Adipose tissue (tissue), 3 donors: ENCODE measurements around the gene CDCP1. TPM values are rescaled to one million over a fixed set of nuclear protein-coding genes. Genes with fewer than 3 reads are reported as not detected.
"Not testable (repeated sequence)": the region's sequence is repeated elsewhere in the genome, so short reads cannot be mapped to it uniquely, and the experiment has no call there.

Source experiments
- H3K27ac ChIP-seq: one replicate; pipeline ENCODE4 v1.5.1; 2013; ENCODE audit warnings: low read depth, low read length
- WGBS, 3 donors: extraction: QIAGEN DNeasy Blood & Tissue Kit; methylation state at CpG; one replicate each; pipeline ENCODE4 v1.1.7; 2013; 5-methylcytosine and 5-hydroxymethylcytosine counted together
- polyA plus RNA-seq, 3 donors: library from polyadenylated mRNA; stranded (reverse); fragments of 200-250 nt; gene quantifications; one replicate each; pipeline ENCODE4 v1.2.3, GENCODE V29; 2013
- donor health status: healthy with polysubstance abuse.
- donor health status: Bipolar disorder and iron deficiency.
- donor health status: healthy.

The CDCP1 gene
- polyA plus RNA-seq, 3 donors = 0.34 to 4.6 (median 1.8) TPM

DNA sequence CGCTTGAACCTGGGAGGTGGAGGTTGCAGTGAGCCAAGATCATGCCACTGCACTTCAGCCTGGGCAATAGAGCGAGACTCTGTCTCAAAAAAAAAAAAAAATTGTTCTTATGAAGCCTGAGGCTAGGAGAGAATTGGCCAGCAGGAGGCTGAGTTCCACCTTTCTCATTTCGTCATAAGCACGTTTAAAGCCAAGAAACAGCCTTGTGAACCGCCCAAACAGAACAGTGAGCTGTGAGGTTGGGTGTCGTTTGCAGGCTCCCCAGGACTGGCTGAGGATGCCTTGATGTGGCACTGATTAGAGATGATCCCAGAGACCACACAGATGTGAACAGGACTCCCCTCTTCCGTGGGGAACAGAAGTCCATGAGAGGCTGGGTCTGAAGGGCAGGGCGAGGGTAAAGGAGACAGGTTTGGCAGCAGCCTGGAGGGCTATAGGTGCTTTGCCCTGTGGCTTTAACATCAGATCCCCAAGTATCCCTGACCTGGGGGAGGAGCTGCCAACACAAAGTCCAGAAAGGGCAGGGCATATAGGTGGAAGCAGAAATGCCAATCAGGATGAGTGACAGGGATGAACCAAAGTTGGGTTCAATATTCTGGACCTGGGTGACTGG lies 67.2 kb downstream of the CDCP1 start:
- whole genome bisulfite sequencing, 3 donors = 55 to 72% (median 69%) methylated on average over 8 of the region's 8 CpGs
- H3K27ac ChIP-seq = no peak overlapping the region

DNA sequence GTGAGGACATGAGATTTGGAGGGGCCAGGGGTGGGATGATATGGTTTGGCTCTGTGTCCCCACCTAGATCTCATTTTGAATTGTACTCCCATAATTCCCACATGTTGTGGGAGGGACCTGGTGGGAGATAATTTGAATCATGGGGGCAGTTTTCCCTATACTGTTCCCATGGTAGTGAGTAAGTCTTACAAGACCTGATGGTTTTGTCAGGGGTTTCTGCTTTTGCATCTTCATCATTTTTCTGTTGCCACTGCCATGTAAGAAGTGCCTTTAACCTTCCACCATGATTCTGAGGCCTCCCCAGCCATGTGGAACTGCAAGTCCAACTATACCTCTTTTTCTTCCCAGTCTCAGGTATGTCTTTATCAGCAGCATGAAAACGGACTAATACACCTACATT lies 67.9 kb downstream of the CDCP1 start:
- 38 to 90% (median 45%) methylated on average over 1 of the region's 1 CpG for WGBS, 3 donors
- not testable (repeated sequence) for H3K27ac ChIP-seq

DNA sequence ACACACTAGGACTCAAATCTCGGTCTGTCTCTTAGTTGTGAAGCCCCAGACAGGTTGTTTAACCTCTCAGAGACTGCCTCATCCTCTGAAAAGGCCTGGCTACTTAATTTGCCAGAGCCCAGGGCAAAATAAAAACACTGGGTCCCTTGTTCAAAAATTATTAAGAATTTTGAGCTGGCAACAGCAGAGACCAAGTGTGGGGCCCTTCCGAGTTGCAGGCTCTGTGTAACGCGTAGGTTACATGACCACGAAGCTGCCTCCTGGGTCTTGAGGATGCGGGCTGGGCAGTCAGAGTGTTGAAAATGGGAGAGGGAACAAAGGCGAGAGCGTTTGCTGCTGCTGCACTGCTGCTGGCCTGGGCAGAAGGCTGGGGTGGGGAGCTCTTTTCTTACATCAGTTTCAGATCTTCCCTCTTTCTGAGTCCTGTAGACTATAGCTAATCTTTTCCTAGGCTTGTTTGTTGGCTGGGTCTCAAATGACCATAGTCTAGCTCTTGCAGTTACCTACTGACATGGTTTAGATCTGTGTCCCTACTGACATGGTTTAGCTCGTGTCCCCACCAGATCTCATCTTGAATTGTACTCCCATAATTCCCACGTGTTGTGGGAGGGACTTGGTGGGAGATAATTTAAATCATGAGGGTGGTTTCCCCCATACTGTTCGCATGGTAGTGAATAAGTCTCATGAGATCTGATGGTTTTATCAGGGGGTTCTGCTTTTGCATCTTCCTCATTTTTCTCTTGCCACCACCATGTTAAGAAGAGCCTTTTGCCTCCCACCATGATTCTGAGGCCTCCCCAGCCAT lies 70.2 kb downstream of the CDCP1 start:
- 78 to 83% (median 82%) methylated on average over 11 of the region's 11 CpGs for WGBS, 3 donors
- no peak overlapping the region for H3K27ac ChIP-seq

DNA sequence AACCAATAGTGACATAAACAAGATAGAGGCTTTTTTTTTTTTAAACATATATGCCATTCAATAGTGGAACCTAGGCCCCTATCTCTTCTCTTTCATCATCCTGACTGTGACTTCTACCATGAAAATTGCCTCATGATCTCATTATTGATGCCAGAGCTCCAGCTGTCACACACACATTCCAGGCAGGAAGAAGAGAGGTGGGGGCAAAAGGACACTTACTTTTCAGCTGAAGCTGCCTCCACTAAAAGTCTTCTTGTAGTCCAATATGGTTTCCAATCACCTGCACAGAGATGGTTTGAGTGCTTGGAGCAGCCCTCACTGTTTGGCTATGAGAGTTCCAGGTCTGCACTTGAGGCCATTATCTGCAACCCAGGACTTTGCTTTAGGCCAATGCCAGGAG lies 75.1 kb downstream of the CDCP1 start:
- no peak overlapping the region for H3K27ac ChIP-seq

DNA sequence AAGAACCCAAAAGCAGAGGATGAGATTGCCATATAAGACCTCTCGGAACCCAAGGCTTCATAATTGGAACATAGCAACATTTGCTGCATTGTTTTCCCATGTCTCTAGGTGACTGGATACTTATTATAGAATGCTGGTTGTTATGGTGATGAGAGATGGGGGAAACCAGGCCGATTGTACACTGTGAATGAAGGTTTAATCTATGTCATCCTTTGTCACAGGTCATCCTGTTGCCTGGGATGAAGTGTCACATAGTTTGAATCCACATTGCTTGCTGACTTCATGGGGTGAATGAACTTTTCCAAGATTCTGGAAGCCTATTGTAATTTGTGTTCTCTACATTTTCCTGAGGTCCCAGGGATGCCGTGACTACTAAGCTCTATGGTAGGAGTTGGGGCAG lies 78.2 kb downstream of the CDCP1 start:
- no peak overlapping the region for H3K27ac ChIP-seq
- WGBS, 3 donors = 77 to 84% (median 82%) methylated on average over 3 of the region's 3 CpGs

DNA sequence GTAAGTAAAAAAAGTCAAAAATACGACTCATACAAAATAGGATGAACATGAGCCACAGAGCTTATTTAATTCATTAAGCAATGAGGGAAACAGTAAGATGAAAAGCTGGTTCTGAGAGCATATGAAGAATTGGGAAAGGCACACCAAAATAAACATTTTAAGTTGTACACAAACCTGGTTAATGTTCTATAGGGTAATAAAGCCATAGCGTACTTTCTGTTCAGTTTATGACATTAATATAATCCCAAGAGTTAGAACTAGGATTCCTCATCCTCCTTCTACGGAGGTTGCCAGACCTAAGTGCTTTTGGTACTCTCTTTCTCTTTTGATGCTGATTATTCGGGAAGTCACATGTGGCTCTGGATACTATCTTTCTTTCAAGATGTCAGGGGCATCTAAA lies 78.7 kb downstream of the CDCP1 start:
- 72 to 78% (median 77%) methylated on average over 3 of the region's 4 CpGs for WGBS, 3 donors
- no peak overlapping the region for H3K27ac ChIP-seq

DNA sequence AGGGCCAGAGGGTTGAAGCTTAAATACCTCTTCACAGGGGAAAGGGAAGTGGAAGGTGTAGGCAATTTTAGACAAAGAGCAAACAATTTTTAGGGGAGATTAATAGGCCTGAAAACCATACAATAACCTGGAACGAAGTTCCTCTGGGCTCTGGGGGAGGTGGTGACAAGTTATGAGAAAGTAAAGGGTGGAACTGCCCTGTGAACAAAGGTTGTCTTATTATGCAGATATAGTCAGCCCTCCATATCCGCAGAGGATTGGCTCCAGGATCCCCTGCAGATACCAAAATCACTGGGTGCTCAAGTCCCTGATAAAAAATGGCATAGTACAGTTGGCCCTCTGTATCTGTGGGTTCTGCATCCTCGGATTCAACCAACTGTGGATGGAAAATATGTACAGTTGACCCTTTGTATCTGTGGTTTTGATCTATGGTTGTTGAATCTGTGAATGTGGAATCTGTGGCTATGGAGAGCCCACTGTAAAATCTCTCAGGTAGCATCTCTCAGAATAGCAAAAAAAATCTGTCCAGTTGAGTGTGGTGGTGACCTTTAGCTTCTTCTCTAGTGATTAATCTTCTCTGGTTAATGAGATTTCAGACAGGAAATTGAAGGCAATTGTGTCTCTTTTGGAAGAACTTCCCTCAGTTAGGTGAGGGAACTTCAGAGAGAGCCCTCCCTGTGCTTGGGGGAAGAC lies 79.9 kb downstream of the CDCP1 start:
- H3K27ac ChIP-seq = no peak overlapping the region
- WGBS, 3 donors = 80 to 99% (median 94%) methylated on average over 3 of the region's 3 CpGs

DNA sequence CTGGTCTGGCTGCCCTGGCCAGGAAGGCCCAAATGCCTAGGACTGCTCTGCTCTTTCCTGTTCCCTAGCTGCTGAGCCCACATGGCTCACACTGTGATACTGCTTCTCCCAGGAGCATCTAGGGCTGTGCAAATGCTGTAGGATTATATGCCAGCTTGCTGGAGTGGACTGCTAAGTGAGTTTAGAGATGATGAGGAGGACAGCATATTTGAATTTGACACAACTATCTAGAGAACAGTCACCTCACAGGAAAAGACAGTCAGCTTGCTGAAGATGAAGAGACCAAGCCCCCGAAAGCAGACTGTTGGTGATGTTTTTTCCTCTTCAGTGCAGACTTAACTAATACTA lies 80.8 kb downstream of the CDCP1 start:
- 97 to 100% (median 98%) methylated on average over 1 of the region's 1 CpG for WGBS, 3 donors
- H3K27ac ChIP-seq = no peak overlapping the region

DNA sequence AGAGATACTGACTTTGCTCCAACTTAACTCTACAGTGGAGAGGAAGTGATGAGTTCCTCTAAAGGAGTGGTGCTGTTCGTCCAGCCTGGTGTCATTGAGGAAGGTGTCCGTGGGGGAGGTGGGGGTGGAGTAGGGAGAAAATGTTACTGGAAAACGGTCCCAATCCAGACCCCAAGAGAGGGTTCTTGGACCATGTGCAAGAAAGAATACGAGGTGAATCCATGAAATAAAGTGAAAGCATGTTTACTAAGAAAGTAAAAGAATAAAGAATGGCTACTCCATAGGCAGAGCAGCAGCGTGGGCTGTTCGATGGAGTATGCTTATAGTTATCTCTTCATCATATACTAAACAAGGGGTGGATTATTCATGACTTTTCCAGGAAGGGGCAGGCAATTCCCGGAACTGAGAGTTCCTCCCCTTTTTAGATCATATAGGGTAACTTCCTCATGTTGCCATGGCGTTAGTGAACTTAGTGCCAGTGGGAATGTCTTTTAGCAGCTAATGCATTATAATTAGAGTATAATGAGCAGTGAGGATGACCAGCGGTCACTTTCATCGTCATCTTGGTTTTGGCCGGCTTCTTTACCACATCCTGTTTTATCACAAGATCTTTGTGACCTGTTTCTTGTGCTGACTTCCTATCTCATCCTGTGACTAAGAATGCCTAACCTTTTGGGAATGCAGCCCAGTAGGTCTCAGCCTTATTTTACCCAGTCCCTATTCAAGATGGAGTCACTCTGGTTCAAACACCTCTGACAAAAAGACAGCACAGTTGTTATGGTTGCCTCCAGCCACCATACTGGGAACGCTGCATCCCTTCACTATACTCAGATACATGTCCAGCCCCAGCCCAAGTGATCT lies 81.4 kb downstream of the CDCP1 start:
- H3K27ac ChIP-seq = no peak overlapping the region
- WGBS, 3 donors = 27 to 65% (median 32%) methylated on average over 12 of the region's 12 CpGs

DNA sequence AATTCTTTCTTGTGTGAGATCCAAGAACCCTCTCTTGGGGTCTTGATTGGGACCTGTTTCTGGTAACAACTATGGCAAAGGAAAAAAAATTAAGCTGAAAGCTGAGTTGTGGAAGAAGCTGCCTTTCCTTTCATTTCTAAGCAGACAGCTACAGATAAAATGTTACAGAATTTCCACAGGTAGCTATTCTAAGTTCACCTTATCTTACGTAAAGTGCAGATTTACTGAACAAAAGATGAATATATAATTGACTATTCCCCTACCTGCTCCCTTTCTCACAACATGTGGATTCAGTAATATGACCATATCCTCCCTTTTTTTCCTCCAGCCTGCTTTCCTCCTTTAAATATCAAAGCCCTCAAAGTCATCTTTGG lies 83.5 kb downstream of the CDCP1 start:
- 81 to 98% (median 91%) methylated on average over 1 of the region's 1 CpG for WGBS, 3 donors
- no peak overlapping the region for H3K27ac ChIP-seq

DNA sequence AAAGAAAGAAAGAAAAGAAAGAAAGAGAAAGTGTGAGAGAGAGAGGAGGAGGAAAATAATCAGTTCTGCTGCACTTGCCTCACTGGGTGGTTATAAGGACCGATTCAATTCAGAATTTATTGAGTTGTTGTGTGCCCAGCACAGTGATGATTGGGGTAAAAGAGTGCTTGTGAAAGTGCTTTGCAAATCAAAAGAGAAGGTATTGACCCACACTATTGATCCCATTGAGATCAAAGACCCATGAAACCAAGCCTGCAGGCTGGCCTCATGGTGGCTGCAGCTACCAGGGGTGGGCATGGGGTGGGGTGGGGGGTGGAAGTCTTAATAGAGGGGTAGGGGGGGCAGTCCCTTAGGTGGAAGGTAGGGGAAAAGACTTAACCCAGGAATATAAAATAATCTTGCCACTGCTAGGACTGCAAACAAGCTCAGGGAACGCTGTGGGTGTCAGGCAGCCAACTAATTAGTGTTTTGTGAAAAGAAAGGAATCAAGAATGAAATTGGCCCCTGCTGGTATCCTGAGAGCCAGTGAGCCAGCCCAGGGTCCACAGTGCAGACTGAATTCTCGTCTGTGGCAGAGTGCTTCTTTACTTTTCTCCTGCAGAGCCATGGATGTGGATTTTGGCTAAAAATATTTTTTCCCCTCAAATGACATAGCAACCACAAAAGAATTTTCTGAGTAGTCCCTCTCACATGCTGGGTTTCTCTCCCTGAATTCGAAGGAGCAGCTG lies 85.8 kb downstream of the CDCP1 start:
- H3K27ac ChIP-seq = no peak overlapping the region
- 61 to 79% (median 78%) methylated on average over 4 of the region's 4 CpGs for WGBS, 3 donors

DNA sequence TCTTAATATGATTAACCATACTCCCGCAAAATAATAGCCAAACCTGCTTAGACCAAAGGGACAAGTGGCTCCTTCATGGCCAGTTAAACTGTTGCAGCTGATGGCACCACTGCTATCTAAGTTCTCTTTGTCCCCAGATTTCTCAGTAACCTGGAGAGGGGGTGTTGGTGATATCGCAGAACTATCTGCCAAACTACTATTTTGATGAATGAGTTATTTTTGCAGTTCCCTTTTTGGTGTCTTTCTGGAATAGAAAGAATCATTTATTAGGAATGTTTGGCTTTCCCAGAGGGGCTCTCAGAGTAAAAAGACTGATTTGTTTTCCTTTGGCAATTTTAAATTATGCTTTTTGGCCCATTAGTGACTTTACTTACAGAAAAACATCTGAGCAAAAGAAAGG lies 87.0 kb downstream of the CDCP1 start:
- no peak overlapping the region for H3K27ac ChIP-seq
- WGBS, 3 donors = 69 to 89% (median 80%) methylated on average over 2 of the region's 2 CpGs

DNA sequence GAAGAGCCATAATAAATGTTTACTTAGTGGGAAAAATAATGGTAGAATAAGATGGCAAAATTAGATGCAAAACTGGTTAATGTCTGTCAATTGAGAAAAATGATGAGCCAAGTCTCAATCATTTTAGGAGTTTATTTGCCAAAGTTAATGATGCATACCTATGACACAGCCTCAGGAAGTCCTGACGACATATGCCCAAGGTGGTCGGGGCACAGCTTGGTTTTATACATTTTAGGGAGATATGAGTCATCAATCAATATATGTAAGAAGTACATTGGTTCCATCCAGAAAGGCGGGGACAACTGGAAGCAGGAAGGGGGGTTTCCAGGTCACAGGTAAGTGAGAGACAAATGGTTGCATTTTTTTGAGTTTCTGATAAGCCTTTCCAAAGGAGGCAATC lies 88.6 kb downstream of the CDCP1 start:
- 85 to 90% (median 89%) methylated on average over 3 of the region's 3 CpGs for WGBS, 3 donors
- H3K27ac ChIP-seq = no peak overlapping the region

DNA sequence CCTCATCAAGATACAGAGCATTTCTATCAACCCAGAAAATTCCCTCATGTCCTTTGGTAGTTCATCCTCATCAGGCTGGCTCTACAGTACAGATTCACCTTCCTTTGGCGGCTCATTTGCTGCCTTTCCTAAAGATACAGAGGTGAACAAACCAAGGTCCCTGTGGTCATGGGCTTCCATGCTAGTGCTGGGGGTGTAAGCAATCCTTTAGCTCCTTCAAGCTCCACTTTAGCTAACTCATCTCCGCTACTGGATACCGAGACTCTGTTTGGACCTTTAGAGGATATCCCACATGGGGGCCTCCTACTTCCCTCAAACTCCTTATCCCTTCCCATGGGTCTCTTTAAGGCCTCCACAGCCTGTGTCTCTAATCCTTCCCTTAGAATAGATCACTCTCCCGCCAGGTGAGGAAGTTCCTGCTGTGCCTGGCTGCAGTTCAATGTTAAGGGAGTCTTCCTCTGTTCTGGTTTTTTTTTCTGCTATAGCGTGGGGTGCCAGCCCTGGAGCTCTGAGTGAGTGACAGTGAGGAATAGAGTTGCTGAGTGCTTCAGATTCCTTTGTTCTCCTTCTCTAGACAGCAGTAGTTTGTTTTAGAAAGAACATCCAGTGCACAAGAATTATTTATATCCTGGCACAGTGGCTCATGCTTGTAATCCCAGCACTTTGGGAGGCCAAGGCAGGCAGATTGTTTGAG lies 89.4 kb downstream of the CDCP1 start:
- H3K27ac ChIP-seq = no peak overlapping the region
- WGBS, 3 donors = 68 to 79% (median 68%) methylated on average over 5 of the region's 5 CpGs

DNA sequence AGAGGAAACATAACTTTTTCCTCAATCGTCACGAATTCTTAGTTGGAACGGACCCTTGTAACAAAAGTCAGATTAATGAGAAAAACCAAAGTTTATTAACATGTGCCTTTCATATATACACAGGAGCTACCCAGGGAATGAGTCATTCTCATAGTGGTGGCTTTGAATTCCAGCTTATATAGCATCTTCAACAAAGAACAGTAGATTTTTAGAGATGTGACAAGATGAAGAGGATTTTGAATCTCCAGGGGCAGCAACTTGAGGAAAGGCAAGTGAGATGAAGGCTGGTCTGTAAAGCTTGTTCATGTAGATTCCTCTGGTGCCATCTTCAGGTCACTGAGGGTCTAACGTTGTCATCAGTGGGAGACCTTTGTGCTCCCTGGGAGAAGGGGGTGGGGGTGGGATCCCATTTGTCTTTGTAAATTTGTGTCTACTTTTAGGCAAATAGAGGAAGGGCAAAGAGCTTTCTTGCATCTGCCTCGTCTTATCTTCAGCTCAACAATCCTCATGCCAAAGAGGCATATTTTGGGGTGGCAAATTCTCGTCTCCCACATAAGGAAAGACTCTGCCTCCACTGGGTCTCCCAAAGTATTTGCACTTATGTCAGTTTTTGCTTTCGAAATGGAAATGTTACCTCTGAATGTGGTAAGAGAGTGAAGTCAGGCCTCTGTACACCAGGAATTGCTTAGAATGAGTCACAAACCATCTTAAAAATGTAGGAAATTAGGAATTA lies 90.6 kb downstream of the CDCP1 start:
- 71 to 82% (median 71%) methylated on average over 7 of the region's 7 CpGs for WGBS, 3 donors
- H3K27ac ChIP-seq = no peak overlapping the region

DNA sequence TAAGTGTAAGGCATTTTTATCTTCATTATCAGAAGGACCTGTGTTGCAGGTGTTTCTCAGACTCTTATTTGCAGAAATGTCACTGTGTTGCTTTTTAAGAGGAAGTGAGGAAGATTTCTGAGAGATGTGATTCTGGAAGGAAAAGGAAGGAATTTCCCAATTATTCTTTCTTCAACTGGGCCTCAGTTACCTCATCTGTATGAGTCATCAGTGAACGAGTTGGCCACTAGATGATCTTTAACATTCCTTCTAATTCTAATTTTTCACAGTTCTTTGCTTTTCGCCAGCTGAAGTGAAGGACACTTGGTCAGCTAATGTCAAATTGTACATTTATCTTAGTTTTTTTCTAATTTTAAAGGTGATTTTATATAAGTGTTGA lies 91.2 kb downstream of the CDCP1 start:
- WGBS, 3 donors = 30 to 59% (median 31%) methylated on average over 2 of the region's 2 CpGs

DNA sequence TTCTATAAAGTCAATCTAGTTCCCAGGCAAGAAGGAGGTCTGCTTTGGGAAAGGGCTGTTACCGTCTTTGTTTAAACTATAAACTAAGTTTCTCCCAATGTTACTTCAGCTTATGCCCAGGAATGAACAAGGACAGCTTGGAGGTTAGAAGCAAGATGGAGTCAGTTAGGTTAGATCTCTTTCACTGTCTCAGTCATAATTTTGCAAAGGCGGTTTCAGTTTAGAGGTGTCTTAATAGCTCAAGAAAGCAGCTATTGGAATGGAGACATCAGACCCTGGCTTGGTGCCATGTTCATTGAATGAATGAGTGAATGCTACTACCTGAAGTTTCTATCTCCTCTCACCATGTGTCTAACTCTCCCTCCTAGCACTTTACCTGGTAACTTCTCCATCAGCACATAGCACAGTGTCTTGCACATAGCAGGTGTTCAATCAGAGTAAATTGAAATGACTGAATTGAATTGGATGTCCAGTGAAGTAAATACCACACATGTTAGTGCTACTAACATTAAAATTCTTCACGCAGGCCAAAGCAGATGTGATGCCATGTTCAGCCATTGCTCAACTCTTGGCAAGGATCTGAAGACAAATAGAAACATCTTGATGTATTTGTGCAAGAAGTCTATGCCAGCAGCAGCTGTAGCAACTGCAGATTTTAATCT lies 91.9 kb downstream of the CDCP1 start:
- 59 to 70% (median 69%) methylated on average over 3 of the region's 3 CpGs for WGBS, 3 donors
- no peak overlapping the region for H3K27ac ChIP-seq

More for the DNA sequence above, 91.2 kb downstream of the CDCP1 start:
- no peak overlapping the region for H3K27ac ChIP-seq
